Measurements from ENCODE around the gene BCCIP.

DNA sequence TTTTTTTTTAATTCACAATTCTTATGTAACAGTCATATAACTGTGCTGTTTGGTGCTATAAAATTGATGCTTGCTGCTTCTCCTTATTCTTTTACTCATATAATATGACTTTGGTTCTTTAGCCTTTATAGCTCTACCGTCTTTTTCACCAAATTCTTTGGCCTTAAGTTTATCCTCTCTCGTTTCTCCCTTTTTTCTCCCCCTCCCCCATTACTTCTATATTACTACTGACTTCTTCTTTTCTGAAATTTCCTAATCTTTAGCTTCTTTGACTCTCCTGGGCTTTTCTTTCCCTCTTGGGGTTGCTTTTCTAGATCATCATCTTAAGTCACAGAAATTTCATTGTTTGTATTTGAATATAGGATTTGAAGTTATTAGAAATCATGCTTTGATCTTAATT, 3.8 kb downstream of the BCCIP start:
- TF ChIP-seq, protein P1, sequence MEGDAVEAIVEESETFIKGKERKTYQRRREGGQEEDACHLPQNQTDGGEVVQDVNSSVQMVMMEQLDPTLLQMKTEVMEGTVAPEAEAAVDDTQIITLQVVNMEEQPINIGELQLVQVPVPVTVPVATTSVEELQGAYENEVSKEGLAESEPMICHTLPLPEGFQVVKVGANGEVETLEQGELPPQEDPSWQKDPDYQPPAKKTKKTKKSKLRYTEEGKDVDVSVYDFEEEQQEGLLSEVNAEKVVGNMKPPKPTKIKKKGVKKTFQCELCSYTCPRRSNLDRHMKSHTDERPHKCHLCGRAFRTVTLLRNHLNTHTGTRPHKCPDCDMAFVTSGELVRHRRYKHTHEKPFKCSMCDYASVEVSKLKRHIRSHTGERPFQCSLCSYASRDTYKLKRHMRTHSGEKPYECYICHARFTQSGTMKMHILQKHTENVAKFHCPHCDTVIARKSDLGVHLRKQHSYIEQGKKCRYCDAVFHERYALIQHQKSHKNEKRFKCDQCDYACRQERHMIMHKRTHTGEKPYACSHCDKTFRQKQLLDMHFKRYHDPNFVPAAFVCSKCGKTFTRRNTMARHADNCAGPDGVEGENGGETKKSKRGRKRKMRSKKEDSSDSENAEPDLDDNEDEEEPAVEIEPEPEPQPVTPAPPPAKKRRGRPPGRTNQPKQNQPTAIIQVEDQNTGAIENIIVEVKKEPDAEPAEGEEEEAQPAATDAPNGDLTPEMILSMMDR (IDR thresholded peaks at IDR 0.05; ENCODE audit: low read depth, low read length, missing input control) = no peak
- TF ChIP-seq, protein P2, sequence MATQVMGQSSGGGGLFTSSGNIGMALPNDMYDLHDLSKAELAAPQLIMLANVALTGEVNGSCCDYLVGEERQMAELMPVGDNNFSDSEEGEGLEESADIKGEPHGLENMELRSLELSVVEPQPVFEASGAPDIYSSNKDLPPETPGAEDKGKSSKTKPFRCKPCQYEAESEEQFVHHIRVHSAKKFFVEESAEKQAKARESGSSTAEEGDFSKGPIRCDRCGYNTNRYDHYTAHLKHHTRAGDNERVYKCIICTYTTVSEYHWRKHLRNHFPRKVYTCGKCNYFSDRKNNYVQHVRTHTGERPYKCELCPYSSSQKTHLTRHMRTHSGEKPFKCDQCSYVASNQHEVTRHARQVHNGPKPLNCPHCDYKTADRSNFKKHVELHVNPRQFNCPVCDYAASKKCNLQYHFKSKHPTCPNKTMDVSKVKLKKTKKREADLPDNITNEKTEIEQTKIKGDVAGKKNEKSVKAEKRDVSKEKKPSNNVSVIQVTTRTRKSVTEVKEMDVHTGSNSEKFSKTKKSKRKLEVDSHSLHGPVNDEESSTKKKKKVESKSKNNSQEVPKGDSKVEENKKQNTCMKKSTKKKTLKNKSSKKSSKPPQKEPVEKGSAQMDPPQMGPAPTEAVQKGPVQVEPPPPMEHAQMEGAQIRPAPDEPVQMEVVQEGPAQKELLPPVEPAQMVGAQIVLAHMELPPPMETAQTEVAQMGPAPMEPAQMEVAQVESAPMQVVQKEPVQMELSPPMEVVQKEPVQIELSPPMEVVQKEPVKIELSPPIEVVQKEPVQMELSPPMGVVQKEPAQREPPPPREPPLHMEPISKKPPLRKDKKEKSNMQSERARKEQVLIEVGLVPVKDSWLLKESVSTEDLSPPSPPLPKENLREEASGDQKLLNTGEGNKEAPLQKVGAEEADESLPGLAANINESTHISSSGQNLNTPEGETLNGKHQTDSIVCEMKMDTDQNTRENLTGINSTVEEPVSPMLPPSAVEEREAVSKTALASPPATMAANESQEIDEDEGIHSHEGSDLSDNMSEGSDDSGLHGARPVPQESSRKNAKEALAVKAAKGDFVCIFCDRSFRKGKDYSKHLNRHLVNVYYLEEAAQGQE (IDR thresholded peaks at IDR 0.05) = no peak
- TF ChIP-seq FOXA2 (IDR thresholded peaks at IDR 0.05) = no peak
- no peak for TF ChIP-seq YY1 (IDR thresholded peaks at IDR 0.05)
- TF ChIP-seq HNF4A (conservative IDR thresholded peaks at IDR 0.05) = no peak
- TF ChIP-seq HNF4G (IDR thresholded peaks at IDR 0.05) = no peak
- no peak for TF ChIP-seq FOXA1 (IDR thresholded peaks at IDR 0.05)
- TF ChIP-seq SP1 (IDR thresholded peaks at IDR 0.05) = no peak
- no peak for TF ChIP-seq EGR1 (IDR thresholded peaks at IDR 0.05; ENCODE audit: low read depth in 2 of 2)
- TF ChIP-seq, protein P3, sequence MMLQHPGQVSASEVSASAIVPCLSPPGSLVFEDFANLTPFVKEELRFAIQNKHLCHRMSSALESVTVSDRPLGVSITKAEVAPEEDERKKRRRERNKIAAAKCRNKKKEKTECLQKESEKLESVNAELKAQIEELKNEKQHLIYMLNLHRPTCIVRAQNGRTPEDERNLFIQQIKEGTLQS (IDR thresholded peaks at IDR 0.05) = no peak
- TF ChIP-seq, protein P4, sequence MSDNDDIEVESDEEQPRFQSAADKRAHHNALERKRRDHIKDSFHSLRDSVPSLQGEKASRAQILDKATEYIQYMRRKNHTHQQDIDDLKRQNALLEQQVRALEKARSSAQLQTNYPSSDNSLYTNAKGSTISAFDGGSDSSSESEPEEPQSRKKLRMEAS (IDR thresholded peaks at IDR 0.05) = no peak
- no peak for TF ChIP-seq TAF1 (conservative IDR thresholded peaks at IDR 0.05)

Measured in liver (tissue), 3 donors.